GM23248 (cell line): ENCODE measurements around the gene C1QTNF3. TPM values are rescaled to one million over a fixed set of nuclear protein-coding genes. Genes with fewer than 3 reads are reported as not detected.
"Not testable (repeated sequence)": the region's sequence is repeated elsewhere in the genome, so short reads cannot be mapped to it uniquely, and the experiment has no call there.

Experiments used
- DNase-seq: peaks from one replicate; pipeline ENCODE4 v3.0.0-alpha.2; 2015
- H2AFZ ChIP-seq: fragments of 200-600 bp; sonication (generic); 2 replicates; pipeline ENCODE4 v1.6.1; 2016; ENCODE audit warnings: antibody characterized with exemption
- H3F3A ChIP-seq: fragments of 200-600 bp; sonication (generic); 2 replicates; pipeline ENCODE4 v1.6.1; 2016; ENCODE audit warnings: mild to moderate bottlenecking, antibody characterized with exemption, mixed run types; ENCODE audit not compliant: insufficient read depth
- H3K27ac ChIP-seq: fragments of 200-600 bp; sonication (generic); 2 replicates; pipeline ENCODE4 v1.5.1; 2016; ENCODE audit warnings: mild to moderate bottlenecking
- H3K27me3 ChIP-seq: fragments of 200-600 bp; sonication (generic); replicated peaks from 2 replicates; pipeline ENCODE4 v1.6.1; 2016; ENCODE audit warnings: mild to moderate bottlenecking; ENCODE audit not compliant: insufficient read depth
- H3K36me3 ChIP-seq: fragments of 200-600 bp; sonication (generic); 2 replicates; pipeline ENCODE4 v1.6.1; 2016; ENCODE audit warnings: low read depth, mild to moderate bottlenecking
- H3K4me1 ChIP-seq: fragments of 200-600 bp; sonication (generic); 2 replicates; pipeline ENCODE4 v1.6.1; 2016; ENCODE audit warnings: mild to moderate bottlenecking; ENCODE audit not compliant: insufficient read depth
- H3K4me2 ChIP-seq: fragments of 200-600 bp; sonication (generic); one replicate; pipeline ENCODE4 v1.6.1; 2016; ENCODE audit warnings: mild to moderate bottlenecking; ENCODE audit not compliant: unreplicated experiment
- H3K4me3 ChIP-seq: fragments of 200-600 bp; sonication (generic); 2 replicates; pipeline ENCODE4 v1.5.1; 2016; ENCODE audit warnings: mild to moderate bottlenecking
- H3K79me2 ChIP-seq: fragments of 200-600 bp; sonication (generic); 2 replicates; pipeline ENCODE4 v1.6.1; 2016; ENCODE audit warnings: mild to moderate bottlenecking; ENCODE audit not compliant: insufficient read depth
- H3K9ac ChIP-seq: fragments of 200-600 bp; sonication (generic); 2 replicates; pipeline ENCODE4 v1.6.1; 2016; ENCODE audit warnings: mild to moderate bottlenecking
- H3K9me2 ChIP-seq: fragments of 200-600 bp; sonication (generic); 2 replicates; pipeline ENCODE4 v1.6.1; 2016; ENCODE audit warnings: mixed run types, mild to moderate bottlenecking, moderate library complexity; ENCODE audit not compliant: insufficient read depth
- H3K9me3 ChIP-seq: fragments of 200-600 bp; sonication (generic); one replicate; pipeline ENCODE4 v1.6.1; 2017; ENCODE audit warnings: low read depth
- H4K20me1 ChIP-seq: fragments of 200-600 bp; sonication (generic); 2 replicates; pipeline ENCODE4 v1.6.0; 2016; ENCODE audit not compliant: insufficient read depth
- EZH2 ChIP-seq: fragments of 200-600 bp; sonication (generic); IDR thresholded peaks from 2 replicates; pipeline ENCODE4 v1.6.1; 2018; ENCODE audit warnings: antibody characterized with exemption, mild to moderate bottlenecking; ENCODE audit not compliant: insufficient read depth, poor library complexity, severe bottlenecking
- EZH2phosphoT487 ChIP-seq: fragments of 200-600 bp; sonication (generic); IDR thresholded peaks from 2 replicates; pipeline ENCODE4 v1.6.1; 2018; ENCODE audit warnings: antibody characterized with exemption, moderate library complexity, mild to moderate bottlenecking, low read depth; ENCODE audit not compliant: insufficient read depth
- WGBS, 2 experiments: methylation state at CpG; one replicate each; pipeline ENCODE4 v1.1.6; 2015 to 2017; ENCODE audit warnings: low lambda C conversion rate in 2 of 2, low coverage in 1 of 2; ENCODE audit errors: missing lambda C conversion rate in 2 of 2; 5-methylcytosine and 5-hydroxymethylcytosine counted together
- in situ Hi-C: fragments of 300-500 bp; cut with MboI; formaldehyde crosslinking; loops from 2 replicates; pipeline ENCODE4 v1.15.0; 2020
- polyA plus RNA-seq: library from polyadenylated mRNA; unstranded; fragments of >200 nt; fragmentation: Nextera tagmentation; extraction: Ambion mirVana; gene quantifications from 2 replicates; pipeline ENCODE4 v1.2.1, GENCODE V29; 2016
- total RNA-seq: library from RNA; depleted of rRNA; stranded (reverse); fragments of >200 nt; shearing (Covaris generic); gene quantifications from 2 replicates; pipeline ENCODE4 v1.2.3, GENCODE V29; 2014

C1QTNF3 gene
- total and polyA plus RNA-seq, 2 experiments from 2014 or later: 0.11 to 0.58 TPM

- H3K9me3 ChIP-seq, in situ Hi-C loops, H3K4me2 ChIP-seq, H4K20me1 ChIP-seq, H3K9me2 ChIP-seq, H3K27me3 ChIP-seq, H3K36me3 ChIP-seq, H3K79me2 ChIP-seq, H3K9ac ChIP-seq, H3K27ac ChIP-seq, H3K4me3 ChIP-seq, H2AFZ ChIP-seq, H3F3A ChIP-seq: not testable (repeated sequence)
- DNase-seq: peak; percentile 55
- 58 to 65% methylated on average over 3 to 4 of the region's 5 CpGs for WGBS, 2 experiments
- peaks cover 17% of the 10 kb centered on the region for H3K4me1 ChIP-seq
These were observed 33.8 kb upstream of the C1QTNF3 start for GRCh38 chr5:34076719-34077364.

DNA sequence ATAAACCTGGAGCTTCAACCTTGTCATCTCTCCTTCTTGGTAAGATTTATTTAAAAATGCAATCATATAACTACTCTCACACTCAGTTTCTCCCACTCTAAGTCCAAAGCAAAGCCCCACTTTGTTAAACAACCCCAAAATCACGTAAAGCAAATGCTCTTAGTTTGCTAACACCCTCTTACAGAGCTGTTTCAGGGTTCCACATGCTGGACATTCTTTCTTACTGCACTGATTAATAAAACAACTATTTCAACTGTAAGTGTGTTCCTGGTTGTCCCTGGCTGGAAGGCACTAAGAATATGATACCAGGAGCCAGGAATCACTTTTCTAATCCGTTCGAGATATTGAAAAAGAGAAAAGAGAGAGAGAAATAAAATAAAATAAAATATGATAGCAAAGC, 31.5 kb upstream of the C1QTNF3 start:
- H3K4me3 ChIP-seq: not testable (repeated sequence)
- DNase-seq: peak; percentile 31

GRCh38 chr5:34074071-34074470, 31.1 kb upstream of the C1QTNF3 start:
- WGBS, 2 experiments: 92 to 94% methylated on average over 2 of the region's 3 CpGs
- H3K27me3 ChIP-seq, H3K9me2 ChIP-seq, H3K9ac ChIP-seq, H3K27ac ChIP-seq, DNase-seq, in situ Hi-C loops, H2AFZ ChIP-seq, H3F3A ChIP-seq, H3K36me3 ChIP-seq, H4K20me1 ChIP-seq, H3K79me2 ChIP-seq, H3K4me3 ChIP-seq, H3K9me3 ChIP-seq, H3K4me2 ChIP-seq: not testable (repeated sequence)
- peaks cover 17% of the 10 kb centered on the region for H3K4me1 ChIP-seq

More for the DNA sequence above, 31.5 kb upstream of the C1QTNF3 start:
- in situ Hi-C loops, H2AFZ ChIP-seq, H3K9ac ChIP-seq, H4K20me1 ChIP-seq, H3K9me3 ChIP-seq, H3K79me2 ChIP-seq, H3F3A ChIP-seq, H3K9me2 ChIP-seq, H3K36me3 ChIP-seq, H3K27me3 ChIP-seq, H3K27ac ChIP-seq: not testable (repeated sequence)
- H3K4me1 ChIP-seq: peaks cover 17% of the 10 kb centered on the region
- 24 to 25% methylated on average over 3 of the region's 3 CpGs for WGBS, 2 experiments
- H3K4me2 ChIP-seq: peak overlapping the region; percentile 25

DNA sequence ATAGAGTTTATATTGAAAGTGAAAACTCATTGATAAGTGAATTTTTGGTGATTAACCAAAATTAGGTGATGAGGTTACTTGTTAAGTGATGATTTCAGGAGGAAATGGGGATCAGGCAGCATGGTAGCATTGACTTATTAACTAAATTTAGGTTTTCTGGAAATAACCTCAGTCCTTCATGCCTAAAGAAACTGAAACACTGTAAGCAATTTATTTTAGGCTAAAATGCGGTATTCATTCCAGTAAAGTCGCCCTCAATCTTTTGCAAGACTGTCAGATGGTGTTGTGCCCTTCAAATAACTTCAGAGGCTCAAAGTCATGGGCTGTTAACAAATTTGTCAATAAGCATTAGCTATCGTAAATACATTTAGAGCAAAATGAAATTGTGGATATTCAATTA, 27.6 kb upstream of the C1QTNF3 start:
- peaks cover 11% of the 10 kb centered on the region for H3K4me1 ChIP-seq
- H3K36me3 ChIP-seq, H3F3A ChIP-seq, H3K27me3 ChIP-seq, H3K9me2 ChIP-seq, in situ Hi-C loops, H2AFZ ChIP-seq, H3K4me2 ChIP-seq, H3K9ac ChIP-seq, H3K9me3 ChIP-seq, H4K20me1 ChIP-seq, H3K79me2 ChIP-seq, DNase-seq, H3K4me3 ChIP-seq, H3K27ac ChIP-seq: not testable (repeated sequence)
- WGBS, 2 experiments: 86 to 92% methylated on average over 3 of the region's 3 CpGs

DNA sequence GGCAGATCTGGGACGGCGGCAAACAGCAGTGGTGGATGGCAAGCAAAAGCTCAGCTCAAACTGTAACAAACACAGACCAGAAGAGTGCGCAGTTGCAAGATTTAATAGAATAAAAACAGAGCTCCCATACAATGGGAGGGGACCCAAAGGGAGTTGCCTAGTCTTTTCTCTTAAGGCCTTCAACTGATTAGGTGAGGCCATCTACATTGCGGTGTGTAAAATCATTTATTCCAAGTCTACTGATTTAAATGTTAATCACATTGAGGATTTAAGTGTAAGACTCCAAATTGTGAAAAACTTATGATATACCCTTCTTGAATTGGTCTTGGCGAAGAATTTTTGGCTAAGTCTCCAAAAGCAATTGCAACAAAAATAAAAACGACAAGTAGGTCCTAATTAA, 21.6 kb upstream of the C1QTNF3 start:
- no peak overlapping the region for H3K4me3 ChIP-seq
- in situ Hi-C loops: no loop called here
- 86 to 91% methylated on average over 6 of the region's 6 CpGs for WGBS, 2 experiments

More for the DNA sequence above, 21.6 kb upstream of the C1QTNF3 start:
- Histone ChIP-seq H3K9me2 (no peaks in the 10 kb centered on the region), H3K27me3 (no peaks in the 10 kb centered on the region), H3K79me2 (no peaks in the 10 kb centered on the region), H3F3A (no peaks in the 10 kb centered on the region), H2AFZ (no peak overlapping the region), H3K4me2 (no peak overlapping the region), H3K9me3 (no peaks in the 10 kb centered on the region), H3K4me1 (no peaks in the 10 kb centered on the region), H3K27ac (no peak overlapping the region), H3K9ac (no peak overlapping the region), H3K36me3 (no peaks in the 10 kb centered on the region), H4K20me1 (no peaks in the 10 kb centered on the region)
- no peak for DNase-seq
- TF ChIP-seq EZH2phosphoT487 (no peak), EZH2 (no peak)
